ENCODE measurements around the gene MCTP1.

- TF ChIP-seq, protein P1, sequence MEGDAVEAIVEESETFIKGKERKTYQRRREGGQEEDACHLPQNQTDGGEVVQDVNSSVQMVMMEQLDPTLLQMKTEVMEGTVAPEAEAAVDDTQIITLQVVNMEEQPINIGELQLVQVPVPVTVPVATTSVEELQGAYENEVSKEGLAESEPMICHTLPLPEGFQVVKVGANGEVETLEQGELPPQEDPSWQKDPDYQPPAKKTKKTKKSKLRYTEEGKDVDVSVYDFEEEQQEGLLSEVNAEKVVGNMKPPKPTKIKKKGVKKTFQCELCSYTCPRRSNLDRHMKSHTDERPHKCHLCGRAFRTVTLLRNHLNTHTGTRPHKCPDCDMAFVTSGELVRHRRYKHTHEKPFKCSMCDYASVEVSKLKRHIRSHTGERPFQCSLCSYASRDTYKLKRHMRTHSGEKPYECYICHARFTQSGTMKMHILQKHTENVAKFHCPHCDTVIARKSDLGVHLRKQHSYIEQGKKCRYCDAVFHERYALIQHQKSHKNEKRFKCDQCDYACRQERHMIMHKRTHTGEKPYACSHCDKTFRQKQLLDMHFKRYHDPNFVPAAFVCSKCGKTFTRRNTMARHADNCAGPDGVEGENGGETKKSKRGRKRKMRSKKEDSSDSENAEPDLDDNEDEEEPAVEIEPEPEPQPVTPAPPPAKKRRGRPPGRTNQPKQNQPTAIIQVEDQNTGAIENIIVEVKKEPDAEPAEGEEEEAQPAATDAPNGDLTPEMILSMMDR (IDR thresholded peaks at IDR 0.05), result no peak
- no peak for TF ChIP-seq POLR2A (IDR thresholded peaks at IDR 0.05)
These were observed 194.1 kb downstream of the MCTP1 start for GRCh38 chr5:95090774-95091173.

Measured in tibial nerve (tissue), 3 donors.